LHCN-M2 (cell line): ENCODE measurements around the gene ANKRD11. TPM values are rescaled to one million over a fixed set of nuclear protein-coding genes. Genes with fewer than 3 reads are reported as not detected.
"Not testable (repeated sequence)": the region's sequence is repeated elsewhere in the genome, so short reads cannot be mapped to it uniquely, and the experiment has no call there.

Experiments
- DNase-seq: peaks from one replicate; pipeline ENCODE4 v3.0.0-alpha.2; 2012; ENCODE audit warnings: low read depth
- total RNA-seq: library from RNA; depleted of rRNA; stranded (reverse); fragments of >200 nt; gene quantifications from 2 replicates; pipeline ENCODE4 v1.2.3, GENCODE V29; 2014

The ANKRD11 gene
- total RNA-seq, 1 experiment from 2014 or later, result 63.4 TPM

DNA sequence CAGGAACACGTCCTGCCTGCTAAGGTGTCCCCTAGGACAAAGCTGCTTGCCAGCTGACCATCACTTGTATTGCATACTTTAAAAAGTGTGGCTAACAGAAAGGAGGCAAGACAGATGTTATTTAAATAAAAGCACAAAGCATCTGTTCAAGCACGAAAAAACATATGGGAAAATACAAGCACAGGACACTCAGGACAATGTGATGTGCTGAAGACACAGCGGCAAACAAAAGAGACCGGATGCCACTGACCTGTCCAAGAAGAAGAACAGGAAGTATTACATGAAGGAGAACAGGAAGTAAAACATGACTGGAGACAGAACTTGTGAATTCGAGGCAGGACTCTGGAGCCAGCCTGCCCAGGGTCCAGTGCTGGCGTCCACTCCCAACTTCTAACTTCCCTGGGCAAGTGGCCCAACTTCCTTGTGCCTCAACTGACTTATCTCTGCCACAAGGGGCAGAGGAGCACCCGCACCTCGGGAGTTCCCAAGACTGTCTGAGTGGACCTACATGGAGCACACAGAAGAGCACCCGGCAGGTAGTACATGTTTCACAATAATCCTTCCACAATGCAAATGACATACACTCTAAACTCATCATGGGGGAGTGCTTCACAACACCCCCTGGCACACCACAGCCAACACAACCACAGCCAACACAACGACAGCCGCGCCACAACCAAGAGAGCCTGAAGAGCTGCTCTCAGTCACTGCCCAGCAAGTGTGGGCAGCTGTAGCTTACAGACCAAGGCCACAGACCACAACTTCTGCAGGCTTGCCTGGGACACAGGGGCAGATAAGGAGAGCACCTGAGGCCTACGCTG lies 36.6 kb downstream of the ANKRD11 start:
- DNase-seq, result no peak

DNA sequence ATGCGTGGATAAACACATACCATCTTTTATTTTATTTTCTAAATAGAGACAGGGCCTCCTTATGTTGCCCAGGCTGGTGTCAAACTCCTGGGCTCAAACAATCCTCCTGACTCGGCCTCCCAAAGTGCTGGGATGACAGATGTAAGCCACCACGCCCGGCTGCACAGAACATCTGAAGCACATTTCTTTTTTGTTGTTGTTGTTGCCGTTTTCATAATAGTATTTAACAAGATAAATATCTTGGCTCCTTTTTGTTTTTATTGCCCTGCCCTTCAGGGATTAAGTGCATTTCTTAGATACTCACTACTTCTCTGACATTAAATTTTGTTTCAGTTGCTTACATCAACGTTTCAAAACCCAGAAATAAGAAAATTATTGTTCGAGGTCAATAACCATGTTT lies 37.4 kb downstream of the ANKRD11 start:
- no peak for DNase-seq

DNA sequence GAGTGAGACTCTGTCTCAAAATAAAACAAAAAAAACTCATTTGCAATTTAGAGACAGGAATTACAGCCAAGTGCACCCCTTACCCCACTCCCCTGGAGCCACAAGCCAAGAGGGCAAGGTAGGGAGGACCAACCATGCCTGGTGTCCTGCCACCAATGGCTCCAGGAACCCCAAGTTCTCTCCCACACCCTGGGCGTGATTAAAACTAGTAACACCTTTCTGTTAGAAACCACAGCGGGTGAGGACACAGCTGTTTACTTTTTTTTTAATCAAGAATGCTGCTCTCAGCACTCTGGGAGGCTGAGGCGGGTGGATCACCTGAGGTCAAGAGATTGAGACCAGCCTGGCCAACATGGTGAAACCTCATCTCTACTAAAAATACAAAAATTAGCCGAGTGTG lies 38.1 kb downstream of the ANKRD11 start:
- no peak for DNase-seq

DNA sequence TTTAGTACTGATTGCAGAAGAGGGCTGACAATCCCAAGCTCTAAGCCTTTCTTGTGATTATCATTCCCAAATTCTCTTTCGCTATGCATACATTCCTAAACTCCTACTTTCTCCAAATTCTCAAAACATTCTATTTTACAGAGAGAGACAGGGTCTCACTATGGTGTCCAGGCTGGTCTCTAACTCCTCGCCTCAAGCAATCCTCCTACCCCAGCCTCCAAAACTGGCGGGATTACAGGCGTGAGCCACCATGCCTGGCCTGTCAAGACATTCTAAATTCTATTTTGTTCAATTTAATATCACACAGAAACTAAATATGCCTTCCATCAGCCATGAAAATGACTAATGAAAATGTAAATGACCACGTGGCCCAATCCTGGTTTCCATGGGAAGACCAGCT lies 39.8 kb downstream of the ANKRD11 start:
- DNase-seq, result no peak

DNA sequence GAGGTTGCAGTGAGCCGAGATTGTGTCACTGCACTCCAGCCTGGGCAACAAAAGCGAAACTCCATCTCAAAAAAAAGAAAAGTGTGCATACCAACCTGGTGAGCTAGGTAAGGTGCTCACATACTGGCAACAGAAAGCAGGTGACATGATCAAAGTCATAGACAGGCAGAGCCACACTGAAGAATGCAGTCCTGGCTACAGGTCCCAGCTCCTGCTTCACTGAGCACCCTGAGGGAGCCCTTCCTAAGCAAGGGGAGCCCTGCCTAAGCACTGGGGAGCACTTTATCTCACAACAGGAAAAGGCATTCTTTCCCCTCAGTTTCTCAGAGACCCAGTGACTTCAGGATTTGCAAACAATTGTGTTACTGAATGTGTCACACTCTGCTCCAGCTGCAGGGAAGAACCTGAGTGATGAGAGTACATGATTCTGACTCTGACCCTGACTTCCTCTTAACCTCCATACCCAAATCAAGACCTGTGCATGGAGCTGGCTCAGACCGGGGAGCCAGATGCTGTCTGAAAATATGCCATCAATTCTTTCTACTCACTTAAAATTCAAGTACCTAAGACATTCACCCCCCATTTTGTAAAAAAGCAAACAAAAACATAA lies 40.5 kb downstream of the ANKRD11 start:
- DNase-seq, result no peak

DNA sequence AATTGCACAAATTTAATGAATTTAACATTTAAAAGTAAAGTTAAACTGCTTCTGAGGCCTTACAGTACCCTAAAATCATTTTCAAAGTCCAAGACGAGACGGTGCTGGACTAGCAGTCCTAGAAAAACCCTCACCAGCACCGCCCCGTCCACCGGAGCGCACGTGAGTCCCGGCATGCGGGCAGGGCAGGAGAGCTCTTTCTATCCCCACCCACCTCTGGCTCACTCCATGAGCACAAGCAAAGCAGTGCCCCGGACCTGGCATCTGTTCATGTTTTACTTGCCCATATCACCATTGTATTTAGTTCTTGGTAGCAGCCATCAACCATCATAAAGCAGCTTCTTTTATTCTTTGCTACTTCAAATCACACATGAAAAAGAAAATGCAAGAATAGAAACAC lies 41.7 kb downstream of the ANKRD11 start:
- no peak for DNase-seq

DNA sequence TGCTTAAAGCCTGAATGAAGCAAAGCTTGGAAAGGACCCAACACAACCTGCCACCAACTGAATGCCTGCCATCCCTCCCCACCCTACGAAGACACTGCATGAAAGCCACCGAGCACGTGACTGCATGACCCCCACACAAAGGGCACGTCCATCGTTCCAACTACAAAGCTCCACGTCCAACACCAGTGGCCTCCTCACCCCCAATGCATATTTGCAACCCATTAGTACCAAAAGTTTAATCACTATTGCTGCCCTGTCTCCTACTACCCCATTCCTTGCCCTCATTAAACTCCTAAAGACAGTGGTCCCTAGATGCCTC lies 43.4 kb downstream of the ANKRD11 start:
- no peak for DNase-seq

DNA sequence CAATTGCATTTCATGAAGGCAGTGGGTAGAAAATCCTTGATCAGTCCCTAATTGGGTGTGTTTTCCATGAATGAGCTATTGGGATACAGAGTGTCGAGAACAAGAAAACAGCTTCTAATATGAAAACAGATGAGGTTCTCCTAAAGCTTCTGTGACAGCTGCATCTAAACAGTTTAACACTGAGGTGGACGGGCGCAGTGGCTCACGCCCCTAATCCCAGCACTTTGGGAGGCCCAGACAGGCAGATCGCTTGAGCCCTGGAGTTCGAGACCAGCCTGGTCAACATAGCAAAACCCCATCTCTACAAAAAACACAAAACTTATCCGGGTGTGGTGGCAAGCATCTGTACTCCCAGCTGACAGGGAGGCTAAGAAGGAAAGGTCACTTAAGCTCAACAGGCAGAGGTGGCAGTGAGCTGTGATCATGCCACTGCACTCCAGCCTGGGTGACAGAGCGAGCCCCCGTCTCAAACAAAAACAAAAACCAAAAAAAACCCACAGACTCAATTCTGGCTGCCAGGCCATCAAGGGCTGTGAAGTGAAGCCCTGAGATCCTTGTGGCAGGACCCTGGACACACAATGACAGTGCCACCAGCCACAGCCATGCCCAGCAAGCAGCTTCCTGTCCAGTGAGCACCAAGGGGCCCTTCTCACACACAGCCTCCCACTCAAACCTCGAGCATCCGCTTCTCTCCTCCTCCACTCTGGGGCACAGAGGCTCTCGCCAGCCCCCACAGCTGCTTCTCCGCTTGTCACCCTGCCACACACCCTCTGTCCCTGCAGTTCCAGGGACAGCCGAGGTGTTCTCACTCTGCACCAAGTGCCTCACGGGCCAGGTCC lies 44.0 kb downstream of the ANKRD11 start:
- no peak for DNase-seq

DNA sequence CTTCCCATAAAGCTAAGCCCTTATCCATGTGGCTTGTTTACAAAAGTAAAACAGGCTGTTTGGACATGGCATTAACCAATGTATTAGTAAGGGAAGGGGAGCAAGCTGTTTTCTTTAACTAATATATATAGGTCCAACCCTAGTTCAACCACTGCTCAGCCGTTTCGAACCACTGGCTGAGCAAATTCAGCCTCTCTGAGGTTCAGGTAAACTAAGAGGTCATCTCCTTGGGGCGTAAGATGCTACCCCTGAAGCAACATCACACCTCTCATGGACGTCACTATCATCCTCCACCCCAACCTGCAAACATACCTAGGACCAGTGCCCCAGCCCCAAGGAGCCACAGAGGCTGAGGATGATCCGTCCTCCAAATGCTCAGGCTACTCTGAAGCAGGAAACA lies 45.2 kb downstream of the ANKRD11 start:
- no peak for DNase-seq

DNA sequence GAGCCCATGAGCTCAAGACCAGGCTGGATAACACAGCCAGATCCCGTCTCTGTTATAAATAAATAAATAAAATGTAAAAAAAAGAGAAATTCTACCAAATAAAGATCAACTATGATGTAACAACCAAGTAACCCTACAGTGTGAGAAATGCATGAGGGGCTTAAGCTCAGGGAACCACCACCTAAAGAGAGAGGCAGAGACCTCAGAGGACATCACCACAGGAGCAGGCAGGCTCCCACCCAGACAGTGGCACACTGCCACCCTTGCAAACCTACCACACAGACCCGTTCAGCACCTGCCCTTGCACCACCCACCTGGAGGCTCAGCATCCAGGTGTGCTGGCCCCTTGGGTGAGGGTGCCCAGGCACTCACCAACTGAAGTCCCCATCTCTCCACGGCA lies 45.6 kb downstream of the ANKRD11 start:
- DNase-seq, result no peak

DNA sequence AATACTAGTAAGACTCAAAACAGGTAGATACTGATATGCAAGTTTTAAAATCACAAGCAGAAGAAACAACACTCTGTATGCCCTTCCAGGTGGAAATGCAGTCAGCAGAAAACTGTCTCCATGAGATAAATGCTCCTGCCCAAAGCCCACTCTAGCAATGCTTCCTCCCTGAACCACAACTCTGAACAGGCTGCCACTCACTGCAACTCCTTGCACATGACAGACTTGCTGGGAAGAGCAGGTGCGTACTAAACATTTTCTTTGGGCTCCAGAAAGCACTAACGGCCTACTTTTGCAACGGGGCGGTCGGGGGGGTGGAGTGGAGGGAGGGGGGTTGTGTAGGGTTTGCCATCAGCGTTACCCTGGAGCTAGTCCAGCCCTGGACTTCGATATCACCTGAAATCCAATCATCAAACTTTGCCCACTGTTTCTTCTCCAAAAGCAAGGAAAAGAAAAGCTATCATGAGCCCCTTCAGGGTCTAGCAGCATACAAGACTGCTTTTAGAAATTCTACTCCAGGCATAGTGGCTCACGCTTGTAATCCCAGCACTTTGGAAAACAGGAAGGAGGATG lies 46.1 kb downstream of the ANKRD11 start:
- no peak for DNase-seq

DNA sequence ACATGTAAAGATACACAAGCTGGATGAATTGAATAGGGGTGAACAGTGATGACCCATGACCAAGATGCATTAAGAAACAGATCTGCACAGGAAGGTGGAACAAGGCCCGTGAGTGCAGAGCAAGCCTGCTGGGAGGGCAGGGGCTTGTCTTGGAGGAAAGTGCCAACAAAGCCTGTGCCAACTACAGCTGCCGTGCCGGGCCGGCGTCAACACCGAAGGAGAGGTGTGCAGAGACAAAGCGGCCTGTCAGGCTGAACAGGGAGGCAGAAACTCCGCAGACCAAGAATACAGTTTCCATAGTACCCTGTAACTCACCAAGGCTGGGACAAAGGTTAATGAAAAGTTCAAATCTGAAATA lies 46.7 kb downstream of the ANKRD11 start:
- DNase-seq, result no peak

DNA sequence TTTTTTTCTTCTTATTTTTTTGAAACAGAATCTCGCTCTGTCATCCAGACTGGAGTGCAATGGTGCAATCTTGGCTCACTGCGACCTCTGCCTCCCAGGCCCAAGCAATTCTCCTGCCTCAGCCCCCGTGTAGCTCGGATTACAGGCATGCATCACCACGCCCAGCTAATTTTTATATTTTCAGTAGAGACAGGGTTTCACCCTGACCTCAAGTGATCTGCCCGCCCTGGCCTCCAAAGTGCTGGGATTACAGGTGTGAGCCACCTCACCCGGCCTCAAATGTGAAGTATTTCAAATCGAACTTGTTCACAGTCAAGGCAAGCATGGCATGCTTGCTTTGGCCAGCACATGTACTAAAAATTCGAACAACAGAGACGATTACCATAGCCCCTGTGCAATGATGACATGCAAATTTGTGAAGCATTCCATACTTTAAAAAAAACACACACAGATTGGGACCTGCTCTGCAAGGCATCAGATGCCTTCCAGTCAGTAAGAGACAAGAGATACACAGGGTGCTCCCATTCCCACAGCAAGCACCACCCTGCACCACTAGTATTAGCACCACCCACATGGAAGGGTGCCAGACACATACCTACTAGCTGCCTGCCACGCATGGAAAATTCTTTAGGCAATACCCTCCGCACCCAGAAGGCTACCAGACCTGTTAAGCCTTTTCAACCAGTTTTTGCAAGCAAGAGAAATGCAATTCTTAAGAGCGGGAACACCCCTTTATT lies 47.2 kb downstream of the ANKRD11 start:
- peak; percentile 51 for DNase-seq

DNA sequence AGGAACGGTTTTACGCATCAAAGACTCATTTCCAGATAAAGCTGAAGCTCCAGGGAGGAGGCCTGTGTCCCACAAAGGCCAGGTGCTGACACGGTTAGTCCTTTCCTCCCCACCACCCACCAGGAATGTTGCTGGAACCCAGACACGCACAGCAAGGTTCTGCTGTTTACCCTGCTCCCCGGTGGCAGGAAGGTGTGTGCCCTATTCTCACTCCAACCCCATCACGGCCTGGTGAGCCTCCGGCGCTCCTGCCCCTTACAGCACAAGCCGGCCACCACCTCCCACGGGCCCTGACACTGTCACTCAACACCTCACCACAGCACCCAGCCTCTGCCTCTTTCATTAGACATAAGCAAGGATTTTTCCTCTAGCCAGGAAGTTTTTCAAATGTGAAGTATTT lies 47.8 kb downstream of the ANKRD11 start:
- no peak for DNase-seq

DNA sequence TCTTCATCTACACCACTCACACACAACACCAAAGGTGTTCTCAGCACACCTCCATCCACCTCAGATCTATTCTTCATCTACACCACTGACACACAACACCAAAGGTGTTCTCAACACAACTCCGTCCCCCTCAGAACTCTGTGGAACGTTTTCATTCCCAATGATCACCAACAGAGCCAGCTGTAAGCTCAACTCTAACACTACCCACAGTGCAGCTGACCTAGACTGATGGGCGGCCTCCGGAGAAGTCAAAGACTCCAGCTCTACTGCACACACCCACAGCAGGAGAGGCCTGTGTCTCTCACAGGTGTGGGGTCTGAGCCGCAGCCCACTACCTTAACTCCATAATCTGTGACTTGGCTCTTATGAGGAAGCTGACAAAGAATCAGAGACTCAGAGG lies 50.7 kb downstream of the ANKRD11 start:
- no peak for DNase-seq

DNA sequence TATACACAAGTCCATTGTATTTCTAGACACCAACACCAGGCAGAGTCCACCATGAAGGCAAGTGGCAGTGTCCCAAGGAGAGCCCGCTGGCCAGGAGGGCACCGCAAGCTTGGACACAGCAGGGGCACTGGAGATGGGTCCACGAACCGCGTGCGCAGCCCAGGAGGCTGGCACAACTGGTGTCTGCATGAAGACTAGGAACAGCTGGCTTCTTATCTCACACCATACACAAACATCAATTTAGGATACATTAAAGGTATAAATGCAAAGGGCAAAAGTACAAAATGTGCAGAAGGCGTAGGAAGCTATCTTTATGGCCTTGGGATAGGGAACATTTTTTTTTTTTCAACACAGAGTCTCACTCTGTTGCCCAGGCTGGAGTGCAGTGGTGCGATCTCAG lies 52.4 kb downstream of the ANKRD11 start:
- DNase-seq, result no peak

DNA sequence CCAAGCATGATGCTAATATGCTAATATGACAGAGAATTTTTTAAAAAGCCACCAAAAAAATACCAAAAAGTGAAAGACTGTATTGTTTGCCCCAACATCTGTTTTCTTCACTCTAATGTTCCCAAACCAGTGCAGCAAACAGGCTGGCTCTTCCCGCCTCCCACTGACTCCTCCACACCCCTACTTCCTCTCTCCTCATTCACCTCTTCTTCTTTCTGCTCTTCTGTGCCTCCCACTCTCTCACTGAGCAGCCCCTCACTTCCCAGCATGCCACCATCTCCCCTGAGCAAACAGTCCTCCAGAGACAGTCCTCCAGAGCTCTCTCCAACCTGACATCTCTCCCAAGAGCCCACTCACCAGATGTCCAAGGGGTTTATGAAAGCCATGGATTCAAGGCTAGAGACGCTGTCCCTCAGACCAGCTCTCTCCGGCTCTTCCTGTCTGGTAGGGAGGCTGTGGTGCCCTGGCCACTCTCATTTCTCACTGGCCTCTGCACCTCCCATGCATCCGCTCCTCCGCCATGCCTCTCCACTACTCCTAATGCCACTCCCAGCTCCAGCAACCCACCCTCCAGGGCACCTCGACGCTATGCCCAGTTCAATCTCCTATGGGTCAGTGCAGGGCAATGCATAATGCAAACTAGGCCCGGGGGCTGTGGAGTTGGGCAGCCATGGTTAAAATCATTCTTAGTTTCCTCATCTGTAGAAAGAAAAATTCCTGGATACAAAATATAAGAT lies 52.9 kb downstream of the ANKRD11 start:
- no peak for DNase-seq

DNA sequence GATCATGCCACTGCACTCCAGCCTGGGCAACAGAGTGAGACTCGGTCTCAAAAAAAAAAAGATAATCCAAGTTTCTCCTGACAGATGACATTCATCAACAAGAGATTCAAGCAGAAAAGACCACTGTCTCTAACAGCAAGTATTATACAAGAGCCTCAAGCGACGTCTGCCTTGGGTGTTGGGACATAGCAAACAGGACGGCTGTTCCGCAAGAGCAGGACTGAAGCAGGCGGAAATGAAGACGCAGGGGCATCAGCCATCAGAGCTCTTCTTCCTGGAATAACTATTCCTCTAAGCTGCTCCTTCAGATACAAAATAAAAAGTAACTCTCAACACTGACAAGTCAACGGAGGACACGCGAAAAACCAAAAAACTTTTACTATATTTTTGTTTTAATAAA lies 54.0 kb downstream of the ANKRD11 start:
- no peak for DNase-seq

DNA sequence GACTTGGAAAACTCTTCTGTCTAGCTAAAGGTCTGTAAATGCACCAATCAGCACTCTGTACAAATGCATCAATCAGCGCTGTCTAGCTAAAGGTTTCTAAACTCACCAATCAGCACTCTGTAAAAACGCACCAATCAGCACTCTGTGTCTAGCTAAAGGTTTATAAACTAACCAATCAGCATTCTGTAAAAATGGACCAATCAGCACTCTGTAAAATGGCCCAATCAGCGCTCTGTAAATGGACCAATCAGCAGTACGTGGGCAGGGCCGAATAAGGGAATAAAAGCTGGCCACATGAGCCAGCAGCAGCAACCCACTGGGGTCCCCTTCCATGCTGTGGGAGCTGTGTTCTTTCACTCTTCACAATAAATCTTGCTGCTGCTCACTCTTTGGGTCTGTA lies 55.3 kb downstream of the ANKRD11 start:
- not testable (repeated sequence) for DNase-seq

DNA sequence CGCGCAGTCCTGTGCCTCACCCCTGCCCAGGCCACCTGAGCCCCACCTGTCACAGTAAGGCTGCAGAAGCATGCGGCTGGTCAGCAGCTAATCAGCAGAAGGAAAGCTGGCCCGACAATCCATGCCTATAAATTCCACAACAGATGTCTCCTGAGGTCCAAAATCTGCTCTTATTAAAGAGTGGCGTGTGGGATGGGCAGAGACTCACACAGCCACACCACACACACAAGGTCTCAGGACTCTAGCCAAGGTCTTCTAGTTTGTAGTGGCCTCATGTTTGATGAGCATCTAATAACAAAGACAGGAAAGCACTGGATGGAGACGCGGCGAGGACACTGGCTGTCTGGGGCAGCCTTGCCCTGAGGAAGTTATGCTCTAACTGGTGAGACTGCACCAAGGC lies 55.9 kb downstream of the ANKRD11 start:
- no peak for DNase-seq

DNA sequence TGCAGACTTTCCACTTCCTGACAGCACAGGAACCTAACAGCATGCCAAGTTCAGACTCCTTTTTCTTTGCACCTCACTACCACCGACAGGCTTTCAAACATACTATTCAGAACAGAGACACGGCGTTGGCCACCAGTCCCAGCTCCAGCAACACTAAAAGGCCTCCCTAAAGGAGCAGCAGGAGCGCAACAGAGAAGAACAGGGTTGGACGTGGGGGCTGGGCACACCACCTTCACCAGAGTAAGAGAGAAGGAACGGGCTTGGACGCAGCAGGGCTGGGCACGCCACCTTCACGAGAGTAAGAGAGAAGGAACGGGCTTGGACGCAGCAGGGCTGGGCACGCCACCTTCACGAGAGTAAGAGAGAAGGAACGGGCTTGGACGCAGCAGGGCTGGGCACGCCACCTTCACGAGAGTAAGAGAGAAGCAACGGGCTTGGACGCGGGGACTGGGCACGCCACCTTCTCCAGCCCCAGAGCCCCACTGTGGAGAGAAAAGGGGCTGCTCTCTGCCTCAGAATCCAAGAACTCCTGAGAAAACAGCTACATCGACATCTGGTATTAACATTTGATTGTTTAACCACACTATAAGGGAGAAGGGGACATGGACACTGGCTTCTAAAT lies 56.9 kb downstream of the ANKRD11 start:
- not testable (repeated sequence) for DNase-seq
